GM21526 (cell line): ENCODE results near the gene MAP3K7.

Source experiments
- ATAC-seq: cut with Tn5 transposase; IDR thresholded peaks from one replicate; pipeline ENCODE4 v1.9.1; 2021; ENCODE audit warnings: moderate library complexity; ENCODE audit not compliant: unreplicated experiment, low FRiP score

MAP3K7 gene

DNA sequence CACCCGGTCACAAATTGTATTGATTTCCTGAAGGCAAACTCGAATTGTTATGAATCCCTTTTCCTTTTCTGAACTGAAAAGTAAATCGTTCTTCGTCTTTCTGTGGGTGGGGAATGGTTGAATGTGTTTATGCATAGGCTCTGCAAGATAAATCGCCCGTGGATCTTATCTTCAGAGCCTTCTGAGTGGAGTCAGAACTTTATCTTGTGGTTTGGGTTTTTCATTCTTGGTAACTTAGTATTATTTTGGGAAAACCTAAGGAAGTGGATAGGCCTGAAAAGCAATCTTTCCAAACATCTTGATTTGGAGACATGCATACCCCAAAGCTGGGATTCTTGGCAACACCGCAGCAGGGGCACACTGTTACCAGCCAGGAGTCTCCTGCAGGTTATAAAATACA is 122.4 kb downstream of the MAP3K7 start:
- no peak for ATAC-seq

DNA sequence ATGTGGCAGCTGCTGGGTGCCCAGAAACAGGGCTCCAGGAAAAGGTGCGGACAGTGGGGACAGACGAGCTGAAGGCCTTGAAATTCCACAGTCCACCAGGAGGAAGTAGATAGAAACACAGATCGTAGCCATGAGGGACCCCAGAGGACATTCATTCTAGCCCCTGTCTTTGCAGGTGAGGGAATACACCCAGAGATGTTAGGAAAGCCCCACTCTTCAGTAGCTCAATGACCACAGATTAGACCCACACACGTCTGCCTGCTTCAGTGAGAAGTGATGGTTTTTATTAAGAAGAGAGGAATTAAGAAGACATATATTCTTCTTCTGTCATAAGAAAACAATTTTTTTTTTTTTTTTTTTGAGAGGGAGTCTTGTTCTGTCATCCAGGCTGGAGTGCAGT is 123.0 kb downstream of the MAP3K7 start:
- ATAC-seq, result no peak
